ENCODE results near the gene TRIM5.

GRCh38 chr11:5705688-5706087 is 20.8 kb upstream of the TRIM5 start:
- TF ChIP-seq EZH2phosphoT487 (IDR thresholded peaks at IDR 0.05; ENCODE audit: low read depth, severe bottlenecking, unreplicated experiment) (no peak), CTCF (IDR thresholded peaks at IDR 0.05; ENCODE audit: poor library complexity) (no peak)
